H1 (cell line): ENCODE measurements around the gene SMYD4. TPM values are rescaled to one million over a fixed set of nuclear protein-coding genes. Genes with fewer than 3 reads are reported as not detected.

Experiments used
- CTCF ChIA-PET: fragments of 300-600 bp; sonication (Branson Sonifier 250); formaldehyde crosslinking; loops from one replicate; lab custom pipeline; 2021; ENCODE audit not compliant: partially characterized antibody; lab: Charles Lee
- POLR2A ChIA-PET: fragments of 300-600 bp; sonication (Branson Sonifier 250); formaldehyde crosslinking; loops from one replicate; lab custom pipeline; 2021; ENCODE audit warnings: inconsistent platforms; ENCODE audit not compliant: partially characterized antibody; lab: Charles Lee
- DNase-seq, 2 experiments: peaks; one replicate each; pipeline versions ENCODE4 v3.0.0 to v3.0.0-alpha.2; 2010 to 2022; ENCODE audit warnings: low spot score in 2 of 2, low read depth in 1 of 2, mixed read lengths in 1 of 2
- FAIRE-seq: peaks from 2 replicates; lab custom pipeline; 2011; peaks lifted over from hg19 to GRCh38; lab: Jason Lieb, UNC
- H2AFZ ChIP-seq: 2 replicates; pipeline ENCODE4 v1.8.1; 2012; ENCODE audit warnings: low read length, inconsistent platforms
- H2AK5ac ChIP-seq: 2 replicates; pipeline ENCODE4 v1.6.1; 2013; ENCODE audit warnings: low read depth, low read length
- H2BK120ac ChIP-seq: replicated peaks from 2 replicates; pipeline ENCODE3; 2013; ENCODE audit warnings: low read depth, low read length, inconsistent platforms
- H2BK12ac ChIP-seq: 2 replicates; pipeline ENCODE4 v1.6.1; 2013; ENCODE audit warnings: low read depth, low read length
- H2BK15ac ChIP-seq: 2 replicates; pipeline ENCODE4 v1.6.1; 2013; ENCODE audit warnings: low read length
- H2BK20ac ChIP-seq: 2 replicates; pipeline ENCODE4 v1.6.1; 2013; ENCODE audit warnings: low read length
- H2BK5ac ChIP-seq: 2 replicates; pipeline ENCODE4 v1.6.1; 2013; ENCODE audit warnings: low read depth, low read length
- H3K14ac ChIP-seq: 2 replicates; pipeline ENCODE4 v1.6.1; 2013; ENCODE audit warnings: inconsistent platforms; ENCODE audit not compliant: insufficient read length
- H3K18ac ChIP-seq: 2 replicates; pipeline ENCODE4 v1.6.1; 2013; ENCODE audit warnings: low read length; ENCODE audit errors: extremely low read depth
- H3K23ac ChIP-seq: 2 replicates; pipeline ENCODE4 v1.6.1; 2013; ENCODE audit warnings: inconsistent platforms; ENCODE audit not compliant: insufficient read length
- H3K23me2 ChIP-seq: 2 replicates; pipeline ENCODE4 v1.6.1; 2013; ENCODE audit warnings: low read depth, low read length
- H3K27ac ChIP-seq: 2 replicates; pipeline ENCODE4 v1.6.1; 2011; ENCODE audit warnings: low read depth, low read length, inconsistent platforms
- H3K27me3 ChIP-seq, 4 experiments: replicated peaks in 1 of 4; 1 replicate in 1 of 4; 2 replicates in 3 of 4; pipeline versions ENCODE4 v1.6.1 to v1.8.1; 2011 to 2013; ENCODE audit warnings: low read length in 3 of 4, mild to moderate bottlenecking in 3 of 4, inconsistent platforms in 2 of 4, mixed read lengths in 2 of 4, moderate library complexity in 1 of 4; ENCODE audit not compliant: control insufficient read depth in 3 of 4, insufficient read depth in 3 of 4; ENCODE audit errors: extremely low read depth in 1 of 4
- H3K36me3 ChIP-seq, 4 experiments: 2 replicates each; pipeline versions ENCODE4 v1.6.1 to v1.8.1; 2011 to 2013; ENCODE audit warnings: mild to moderate bottlenecking in 4 of 4, low read length in 3 of 4, moderate library complexity in 2 of 4, control low read depth in 1 of 4, inconsistent platforms in 1 of 4; ENCODE audit not compliant: insufficient read depth in 4 of 4, control insufficient read depth in 2 of 4
- H3K4ac ChIP-seq: replicated peaks from 2 replicates; pipeline ENCODE3; 2013; ENCODE audit warnings: low read length, low read depth, mixed read lengths, inconsistent platforms; ENCODE audit not compliant: insufficient read length
- H3K4me1 ChIP-seq, 4 experiments: replicated peaks in 1 of 4; 1 replicate in 1 of 4; 2 replicates in 3 of 4; pipeline versions ENCODE4 v1.6.1 to v1.8.1; 2011 to 2013; ENCODE audit warnings: low read length in 3 of 4, inconsistent platforms in 2 of 4, mixed read lengths in 1 of 4; ENCODE audit not compliant: insufficient read depth in 4 of 4, control insufficient read depth in 3 of 4
- H3K4me2 ChIP-seq, 2 experiments: 2 replicates each; pipeline versions ENCODE4 v1.6.1 to v1.8.1; 2011 to 2013; ENCODE audit warnings: low read depth in 2 of 2, low read length in 2 of 2, control low read depth in 1 of 2, inconsistent platforms in 1 of 2, mild to moderate bottlenecking in 1 of 2; ENCODE audit not compliant: insufficient read depth in 1 of 2
- H3K4me3 ChIP-seq, 4 experiments: fragments of 200-600, 300-600 bp in 1 of 4; sonication (generic), shearing (Covaris generic), sonication (Bioruptor Twin) in 1 of 4; 2 replicates each; pipeline versions ENCODE4 v1.5.1 to v1.8.1; 2011 to 2016; ENCODE audit warnings: low read length in 4 of 4, low read depth in 3 of 4, control low read depth in 2 of 4, inconsistent platforms in 2 of 4, mild to moderate bottlenecking in 2 of 4, mixed read lengths in 1 of 4, moderate library complexity in 1 of 4; ENCODE audit not compliant: insufficient read depth in 2 of 4; ENCODE audit errors: extremely low read depth in 1 of 4
- H3K56ac ChIP-seq: replicated peaks from 2 replicates; pipeline ENCODE3; 2013; ENCODE audit warnings: low read depth, mild to moderate bottlenecking, mixed read lengths, low read length, inconsistent platforms; ENCODE audit not compliant: insufficient read length
- H3K79me1 ChIP-seq: 2 replicates; pipeline ENCODE4 v1.6.1; 2013; ENCODE audit warnings: low read depth, low read length, control low read depth
- H3K79me2 ChIP-seq, 2 experiments: 2 replicates each; pipeline versions ENCODE4 v1.6.1 to v1.8.1; 2012 to 2013; ENCODE audit warnings: low read length in 2 of 2, mild to moderate bottlenecking in 2 of 2, inconsistent platforms in 1 of 2; ENCODE audit not compliant: insufficient read depth in 2 of 2, control insufficient read depth in 1 of 2
- H3K9ac ChIP-seq, 4 experiments: replicated peaks in 1 of 4; 1 replicate in 1 of 4; 2 replicates in 3 of 4; pipeline versions ENCODE4 v1.6.1 to v1.8.1; 2011 to 2013; ENCODE audit warnings: low read depth in 3 of 4, low read length in 3 of 4, control low read depth in 2 of 4, mild to moderate bottlenecking in 2 of 4, moderate library complexity in 2 of 4, inconsistent platforms in 1 of 4; ENCODE audit errors: extremely low read depth in 1 of 4
- H3K9me3 ChIP-seq, 2 experiments: 2 replicates each; pipeline versions ENCODE4 v1.6.1 to v1.8.1; 2012 to 2013; ENCODE audit warnings: mild to moderate bottlenecking in 2 of 2, moderate library complexity in 2 of 2, control low read depth in 1 of 2, inconsistent platforms in 1 of 2, low read depth in 1 of 2, low read length in 1 of 2, mixed read lengths in 1 of 2; ENCODE audit not compliant: insufficient read depth in 2 of 2
- H4K20me1 ChIP-seq, 2 experiments: replicated peaks in 1 of 2; 2 replicates each; pipeline versions ENCODE3 to v1.8.1; 2011 to 2013; ENCODE audit warnings: inconsistent platforms in 2 of 2, low read length in 2 of 2, mild to moderate bottlenecking in 1 of 2; ENCODE audit not compliant: insufficient read depth in 2 of 2, control insufficient read depth in 1 of 2
- H4K5ac ChIP-seq: 2 replicates; pipeline ENCODE4 v1.6.1; 2013; ENCODE audit warnings: low read length, low read depth, mixed read lengths, inconsistent platforms; ENCODE audit not compliant: insufficient read length
- H4K8ac ChIP-seq: 2 replicates; pipeline ENCODE4 v1.8.0; 2013; ENCODE audit warnings: mild to moderate bottlenecking, moderate library complexity, low read length, inconsistent platforms; ENCODE audit not compliant: insufficient read depth; ENCODE audit errors: extremely low read depth
- H4K91ac ChIP-seq: replicated peaks from 2 replicates; pipeline ENCODE3; 2013; ENCODE audit warnings: low read length, mixed read lengths, inconsistent platforms; ENCODE audit not compliant: insufficient read length
- ASH2L ChIP-seq: fragments of 200-600, 300-600 bp; sonication (generic); IDR thresholded peaks from one replicate; pipeline ENCODE4 v1.7.1; 2017; ENCODE audit warnings: low read length
- BCL11A ChIP-seq, 2 experiments: IDR thresholded peaks; one replicate each; pipeline ENCODE4 v1.6.1; 2011; ENCODE audit warnings: low read depth in 2 of 2, low read length in 2 of 2, mild to moderate bottlenecking in 2 of 2
- BRCA1 ChIP-seq: IDR thresholded peaks from 2 replicates; pipeline ENCODE4 v1.6.1; 2012; ENCODE audit warnings: low read depth, low read length, improper control_type of control experiment
- EZH2 ChIP-seq: fragments of 200-600 bp; sonication (generic); IDR thresholded peaks from 2 replicates; pipeline ENCODE4 v1.7.1; 2012; ENCODE audit warnings: low read depth, mild to moderate bottlenecking, moderate library complexity, low read length, inconsistent platforms; ENCODE audit not compliant: severe bottlenecking
- GABPA ChIP-seq: IDR thresholded peaks from 2 replicates; pipeline ENCODE4 v1.6.1; 2011; ENCODE audit warnings: mild to moderate bottlenecking, low read length, moderate library complexity, borderline replicate concordance; ENCODE audit not compliant: insufficient read depth
- MAX ChIP-seq: IDR thresholded peaks from 2 replicates; pipeline ENCODE4 v1.6.1; 2012; ENCODE audit warnings: inconsistent platforms
- SRF ChIP-seq: IDR thresholded peaks from 2 replicates; pipeline ENCODE4 v1.6.1; 2011; ENCODE audit warnings: mild to moderate bottlenecking, low read depth, low read length, moderate library complexity
- TBP ChIP-seq: IDR thresholded peaks from 2 replicates; pipeline ENCODE4 v1.6.1; 2011; ENCODE audit warnings: low read depth, low read length, improper control_type of control experiment
- WGBS, 2 experiments: shearing (Covaris generic) in 1 of 2; methylation state at CpG; one replicate each; pipeline versions ENCODE4 v1.1.6 to v1.1.7; 2013 to 2015; ENCODE audit warnings: low lambda C conversion rate in 2 of 2, mixed read lengths in 2 of 2, inconsistent platforms in 1 of 2, low coverage in 1 of 2, missing lambda C conversion rate in 1 of 2; ENCODE audit not compliant: insufficient replicate concordance in 2 of 2, insufficient coverage in 1 of 2, insufficient read length in 1 of 2; ENCODE audit errors: extremely low coverage in 1 of 2, missing lambda C conversion rate in 1 of 2; 5-methylcytosine and 5-hydroxymethylcytosine counted together
- polyA plus RNA-seq, 7 experiments: library from polyadenylated mRNA; depleted of rRNA in 3 of 7; stranded (reverse) in 5 of 7; unstranded in 2 of 7; fragments of >200 nt in 5 of 7; fragments of 200-250 nt in 2 of 7; gene quantifications; 1 replicate in 5 of 7; 2 replicates in 1 of 7; 4 replicates in 1 of 7; pipeline versions ENCODE4 v1.2.1 to v1.2.3, GENCODE V29; 2011 to 2013; ENCODE audit warnings: missing spikeins in 2 of 7, mixed read lengths in 2 of 7
- total RNA-seq: library from RNA; stranded (reverse); fragmentation: NEBNext Ultra II Directional; extraction: Animal tissue kit (Norgen Biotek cat#: 25700); gene quantifications from 2 replicates; pipeline ENCODE4 v1.2.1, GENCODE V29; 2021

Gene SMYD4
- total and polyA plus RNA-seq, 2 of the 8 experiments (the other 6 are each of a cell fraction or from before 2014, with no cell fraction given) = 10.5 to 23.4 TPM

- no peak for TF ChIP-seq BRCA1
- TF ChIP-seq TBP = no peak
- no peak for TF ChIP-seq SRF
- TF ChIP-seq ASH2L = no peak
- TF ChIP-seq EZH2 = no peak
- no peak for TF ChIP-seq BCL11A (IDR thresholded peaks at IDR 0.05; ENCODE audit: low read depth in 2 of 2, low read length in 2 of 2)
- no peak for TF ChIP-seq GABPA
- no peak for TF ChIP-seq MAX
- Histone ChIP-seq H3K4me3 (no peak overlapping the region), H3K23me2 (peaks cover 9% of the 10 kb centered on the region; the same call in 1 of the 2 replicates), H2AK5ac (no peak overlapping the region), H3K27ac (no peak overlapping the region), H3K27me3 (no peaks in the 10 kb centered on the region; a peak in 2 of 7 replicates), H4K91ac (no peak overlapping the region), H4K20me1 (no peaks in the 10 kb centered on the region), H3K23ac (no peak overlapping the region), H2BK20ac (peak overlapping the region; percentile 72; the same call in 1 of the 2 replicates), H3K18ac (no peak overlapping the region), H3K36me3 (no peaks in the 10 kb centered on the region), H2AFZ (no peak overlapping the region), H3K4me2 (no peak overlapping the region; a peak in 1 of 4 replicates), H2BK12ac (no peak overlapping the region), H2BK15ac (no peak overlapping the region), H3K9me3 (no peaks in the 10 kb centered on the region), H2BK120ac (no peak overlapping the region), H2BK5ac (no peak overlapping the region), H3K56ac (no peak overlapping the region), H3K79me2 (no peaks in the 10 kb centered on the region), H3K4me1 (peaks cover 0 to 25% (median 21%) of the 10 kb centered on the region in 4 experiments; a peak in 6 of 7 replicates), H3K4ac (no peak overlapping the region), H4K5ac (peak overlapping the region; percentile 16), H3K14ac (no peak overlapping the region), H3K79me1 (no peaks in the 10 kb centered on the region), H3K9ac (no peak overlapping the region), H4K8ac (no peak overlapping the region)
- ChIA-PET CTCF (interaction anchor here (0.8 to 1.6 kb wide), 5 partner anchors 10 to 44 kb away, joined by 3 to 7 read pairs (median 3); no protein-coding TSS in a partner anchor), POLR2A (interaction anchor here (1.0 to 3.7 kb wide), 2 partner anchors 10 to 48 kb away, joined by 4 to 14 read pairs; no protein-coding TSS in a partner anchor)
- no peak for FAIRE-seq
- no peak for DNase-seq
- WGBS, 2 experiments = 91% methylated on average over 11 of the region's 11 CpGs; no CpG with 5 or more reads in 1 of the 2 experiments
These were observed 65.4 kb downstream of the SMYD4 start for GRCh38 chr17:1764284-1764683.
